ENCODE data around the gene CFAP251.

GRCh38 chr12:122028165-122028904, 109.9 kb downstream of the CFAP251 start:
- TF ChIP-seq CTCF (IDR thresholded peaks at IDR 0.05; ENCODE audit: insufficient read depth, low read depth, low read length), result no peak
- TF ChIP-seq EZH2 (IDR thresholded peaks at IDR 0.05; ENCODE audit: insufficient read depth, low read length), result no peak

All from astrocyte (in vitro differentiated cells and primary cell).